Frontal cortex (tissue), 4 donors: ENCODE measurements around the gene PAK1. TPM values are rescaled to one million over a fixed set of nuclear protein-coding genes. Genes with fewer than 3 reads are reported as not detected.
"Not testable (repeated sequence)": the region's sequence is repeated elsewhere in the genome, so short reads cannot be mapped to it uniquely, and the experiment has no call there.

Source experiments
- DNase-seq, 2 donors: peaks; one replicate each; pipeline ENCODE4 v3.0.0; 2012; ENCODE audit warnings: low spot score in 2 of 2
- FAIRE-seq: peaks from 2 replicates; lab custom pipeline; 2012; peaks lifted over from hg19 to GRCh38; lab: Jason Lieb, UNC
- total RNA-seq: library from RNA; depleted of rRNA; stranded (reverse); fragments of >200 nt; gene quantifications from one replicate; pipeline ENCODE4 v1.2.3, GENCODE V29; 2014
- donor health status: control.
- donor health status: control.
- donor health status: control.

The PAK1 gene
- total RNA-seq, 1 donor from 2014 or later = 56.7 TPM

DNA sequence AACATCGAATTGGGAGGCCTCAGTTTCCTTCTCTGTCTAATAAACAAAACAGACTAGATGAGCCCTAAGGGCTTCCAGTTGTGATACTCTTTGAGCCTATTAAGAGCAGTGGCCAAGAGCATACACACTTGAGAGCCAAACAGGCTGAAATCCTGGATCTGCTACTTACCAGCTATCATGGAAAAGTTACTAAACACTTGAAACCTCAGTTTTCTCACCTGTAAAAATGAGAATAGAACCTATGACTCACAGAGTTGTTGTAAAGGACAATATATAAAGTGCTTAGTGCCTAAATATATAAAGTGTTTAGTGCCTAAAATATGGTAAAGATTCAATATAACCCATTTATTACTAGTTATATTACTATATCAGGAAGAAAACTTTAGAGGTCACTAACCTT is 148.7 kb downstream of the PAK1 start:
- no peak for DNase-seq
- no peak for FAIRE-seq

DNA sequence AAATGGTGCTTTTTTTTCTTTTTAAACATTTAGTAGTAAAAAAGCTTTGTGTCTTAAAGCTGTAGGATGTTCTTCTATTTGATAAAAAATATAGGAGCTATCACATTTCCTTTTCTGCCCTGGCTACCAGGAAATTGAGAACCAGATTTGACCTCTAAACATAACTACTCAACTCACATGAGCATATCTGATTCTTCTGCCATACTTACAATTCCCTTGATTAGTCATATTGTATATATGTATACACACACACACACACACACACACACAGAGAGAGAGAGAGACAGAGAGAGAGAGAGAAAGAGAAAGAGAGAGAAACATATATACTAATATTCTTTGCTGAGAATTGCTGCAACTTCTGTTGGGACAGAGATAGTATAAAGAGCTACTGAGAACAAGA is 149.4 kb downstream of the PAK1 start:
- FAIRE-seq (no peak), DNase-seq (no peak)

DNA sequence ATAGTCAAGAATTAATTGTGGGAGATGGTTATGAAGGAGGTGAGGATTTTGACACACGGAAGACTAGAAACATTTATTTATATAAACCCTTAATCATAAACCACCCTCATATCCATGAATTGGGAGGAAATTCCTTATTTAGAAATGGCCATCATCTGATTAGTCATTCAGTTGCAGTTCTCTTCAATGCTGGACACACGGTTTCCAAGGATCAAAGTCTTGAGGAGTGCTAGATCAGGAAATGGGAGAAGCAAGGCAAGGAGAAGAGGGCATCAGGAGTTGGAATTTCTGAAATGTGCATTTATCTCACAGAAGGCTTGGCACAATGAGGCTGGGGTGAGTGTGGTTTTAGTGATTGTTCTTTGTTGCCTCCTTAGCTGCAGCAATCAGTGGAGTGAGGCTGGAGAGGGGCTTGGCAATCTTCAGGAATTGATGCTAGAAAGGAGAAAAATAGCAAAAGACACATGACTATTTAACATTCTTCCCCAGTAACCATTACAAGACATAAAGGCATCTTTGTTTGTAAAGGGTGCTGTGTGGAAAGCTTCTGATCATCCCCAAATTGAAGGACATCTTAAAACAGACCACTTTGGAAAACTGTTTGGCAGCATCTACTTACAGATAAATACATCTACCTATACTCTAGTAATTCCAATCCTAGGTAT is 150.8 kb downstream of the PAK1 start:
- DNase-seq (no peak), FAIRE-seq (no peak)

DNA sequence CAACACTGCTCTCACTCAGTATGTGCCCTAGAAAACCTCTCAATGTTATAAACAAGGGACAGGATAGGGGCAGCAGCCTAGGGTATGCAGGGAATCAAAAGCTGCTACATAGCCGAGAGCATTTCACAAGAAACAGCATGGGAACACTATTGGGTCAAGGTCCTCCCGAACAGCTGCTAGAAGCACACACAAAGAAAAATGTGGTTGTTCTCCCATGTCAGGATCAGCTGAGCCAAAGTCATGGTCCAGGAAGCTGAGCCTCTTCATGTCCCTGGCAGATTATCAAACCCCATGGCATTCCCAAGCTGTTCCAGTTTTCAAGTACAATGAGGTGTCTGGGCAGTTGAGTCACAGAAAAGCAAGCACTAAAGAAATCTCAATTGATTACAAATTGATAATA is 151.4 kb downstream of the PAK1 start:
- DNase-seq = no peak
- FAIRE-seq = no peak

DNA sequence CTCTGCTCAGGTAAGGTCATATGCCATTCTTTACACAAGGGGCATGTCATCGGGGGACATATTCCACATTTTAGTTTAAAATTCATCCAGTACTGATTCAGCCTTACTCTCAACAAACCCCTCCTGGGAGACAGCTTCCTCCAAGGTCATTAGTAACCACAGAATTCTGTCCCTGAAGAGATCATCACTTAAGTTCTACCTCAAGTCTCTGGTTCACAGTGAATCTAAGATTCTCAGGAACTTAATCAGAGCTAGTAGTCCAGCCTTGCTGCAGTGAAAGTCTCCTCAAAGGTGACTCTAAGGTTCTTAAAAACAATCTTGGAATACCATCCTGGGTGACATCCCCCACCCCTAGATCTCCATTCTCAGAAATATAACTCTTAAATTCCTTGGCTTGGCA is 153.5 kb downstream of the PAK1 start:
- DNase-seq (no peak), FAIRE-seq (no peak)

DNA sequence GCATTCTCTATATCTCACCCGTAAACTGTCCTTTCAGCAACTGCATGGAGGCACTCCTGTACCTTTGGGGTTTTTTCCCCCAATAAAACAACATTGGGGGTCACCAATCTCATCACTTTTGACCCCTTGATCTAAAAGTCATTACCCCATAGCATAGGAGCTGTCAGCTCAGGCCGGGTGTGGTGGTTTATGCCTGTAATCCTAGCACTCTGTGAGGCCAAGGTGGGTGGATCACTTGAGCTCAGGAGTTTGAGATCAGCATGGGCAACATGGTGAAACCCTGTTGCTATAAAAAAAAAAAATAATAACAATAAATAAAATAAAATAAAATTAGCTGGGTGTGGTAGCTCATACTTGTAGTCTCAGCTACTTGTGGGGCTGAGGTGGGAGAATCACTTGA is 155.3 kb downstream of the PAK1 start:
- DNase-seq (no peak), FAIRE-seq (no peak)

DNA sequence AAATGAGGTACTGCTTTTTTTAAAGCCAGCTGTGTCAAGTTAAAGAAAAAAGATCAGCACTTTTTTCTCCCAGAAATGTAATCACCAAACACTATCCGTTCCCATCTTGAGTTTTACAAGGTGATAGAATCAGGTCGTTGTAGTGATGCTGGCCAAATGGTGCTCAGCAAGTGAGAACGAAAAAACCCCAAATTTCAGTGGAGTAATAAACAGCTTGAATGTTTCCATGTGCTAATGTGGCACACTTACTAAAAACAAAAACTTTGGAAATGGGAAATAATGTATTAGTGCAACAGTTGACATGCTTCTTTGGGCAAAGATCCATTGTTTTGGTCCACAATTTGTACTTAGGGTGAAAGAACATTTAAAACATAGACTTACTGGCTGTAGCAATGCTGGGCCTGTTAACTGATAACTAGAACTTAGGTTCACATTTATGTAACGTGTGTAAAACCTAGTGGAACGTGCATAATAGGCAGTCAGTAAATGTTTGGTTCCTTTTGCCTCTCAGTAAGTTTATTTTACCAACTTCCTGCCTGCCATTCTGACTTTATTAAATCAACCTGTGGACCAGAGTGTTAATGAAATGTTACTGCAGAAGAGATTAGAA is 157.1 kb downstream of the PAK1 start:
- DNase-seq = no peak
- FAIRE-seq = no peak

DNA sequence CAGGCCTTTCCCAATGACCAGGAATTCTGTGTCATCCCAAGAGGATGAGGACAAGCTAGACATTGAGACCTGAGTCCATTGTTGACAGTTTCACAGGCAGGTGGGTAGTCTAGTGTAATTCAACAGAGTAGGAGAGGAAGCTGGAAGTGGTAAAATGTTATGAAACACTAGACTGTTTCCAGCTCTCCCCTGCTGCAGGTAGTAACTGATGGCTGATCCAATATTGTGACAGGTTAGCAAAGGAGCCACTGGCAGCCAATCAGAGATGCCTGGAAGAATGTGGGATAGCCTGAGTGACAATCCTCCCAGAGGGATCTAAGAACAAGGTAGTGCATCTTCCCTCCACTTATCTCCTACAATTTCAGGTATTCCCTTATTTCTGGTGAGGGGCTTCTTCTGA is 161.8 kb downstream of the PAK1 start:
- DNase-seq = no peak
- FAIRE-seq = no peak

DNA sequence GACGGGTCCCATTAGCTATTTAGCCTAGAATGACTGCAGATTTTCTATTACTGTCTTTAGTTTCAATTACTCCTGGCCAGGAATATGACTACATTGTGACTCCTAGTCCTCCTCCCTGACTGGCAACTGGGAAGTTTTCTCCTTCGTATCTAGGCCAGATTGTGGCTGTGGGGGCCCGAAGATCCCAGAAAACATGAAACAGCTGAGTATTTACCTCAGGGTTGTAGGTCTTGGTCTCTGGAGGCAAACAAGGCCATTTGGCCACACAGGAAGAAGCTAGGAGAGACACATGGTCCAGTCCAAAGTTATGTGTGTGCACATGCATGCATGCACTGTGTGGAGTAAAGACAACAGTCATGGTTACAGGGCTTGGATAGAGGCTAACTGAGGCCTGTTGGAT is 162.2 kb downstream of the PAK1 start:
- DNase-seq (no peak), FAIRE-seq (no peak)

DNA sequence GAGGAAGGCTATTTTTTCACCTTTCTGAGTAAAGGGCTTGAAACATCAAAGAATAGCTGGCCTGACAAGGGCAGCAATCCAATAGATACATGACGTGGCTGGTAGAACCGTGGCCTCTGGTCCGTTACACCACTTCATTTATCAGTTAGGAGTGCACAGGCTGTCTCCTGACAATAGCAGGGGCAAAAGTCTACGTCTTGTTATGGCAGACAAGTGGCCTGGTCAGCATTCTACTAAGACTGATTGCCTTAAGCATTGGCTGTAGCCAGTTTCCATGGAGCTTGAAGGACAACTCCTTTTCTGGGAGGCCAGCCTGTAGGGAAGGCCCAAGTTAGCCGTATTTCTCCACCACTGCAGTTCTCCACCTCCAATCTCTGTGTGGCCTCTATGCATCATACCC is 163.2 kb downstream of the PAK1 start:
- DNase-seq = no peak
- no peak for FAIRE-seq

DNA sequence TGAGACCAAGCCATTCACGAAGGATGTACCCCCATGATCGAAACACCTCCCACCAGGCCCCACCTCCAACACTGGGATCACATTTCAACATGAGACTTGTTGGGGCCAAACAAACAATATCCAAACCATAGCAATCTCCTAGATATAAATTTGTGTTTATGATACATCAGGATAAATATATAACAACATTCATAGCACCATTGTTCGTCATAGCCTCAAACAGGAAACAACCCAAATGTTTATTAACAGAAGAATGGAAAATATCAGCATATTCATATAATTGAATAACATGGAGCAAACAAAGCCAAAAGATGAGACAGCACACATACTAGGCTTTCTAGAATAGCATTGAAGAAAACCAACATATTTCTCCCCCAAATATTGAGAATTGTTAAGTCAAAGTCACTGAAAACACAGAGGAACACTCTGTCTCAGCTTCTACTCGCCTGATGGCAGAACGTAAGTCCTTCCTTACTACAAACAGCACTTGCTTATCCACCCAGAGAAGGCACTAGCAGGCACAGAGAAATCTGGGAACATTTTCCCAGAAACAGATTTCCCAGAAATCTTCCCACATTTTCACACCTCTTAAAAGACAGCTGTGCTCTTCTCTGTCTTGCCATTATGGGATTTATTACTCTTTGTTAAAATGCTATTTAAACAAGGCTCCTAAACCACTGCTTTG is 164.4 kb downstream of the PAK1 start:
- FAIRE-seq = no peak
- no peak for DNase-seq

DNA sequence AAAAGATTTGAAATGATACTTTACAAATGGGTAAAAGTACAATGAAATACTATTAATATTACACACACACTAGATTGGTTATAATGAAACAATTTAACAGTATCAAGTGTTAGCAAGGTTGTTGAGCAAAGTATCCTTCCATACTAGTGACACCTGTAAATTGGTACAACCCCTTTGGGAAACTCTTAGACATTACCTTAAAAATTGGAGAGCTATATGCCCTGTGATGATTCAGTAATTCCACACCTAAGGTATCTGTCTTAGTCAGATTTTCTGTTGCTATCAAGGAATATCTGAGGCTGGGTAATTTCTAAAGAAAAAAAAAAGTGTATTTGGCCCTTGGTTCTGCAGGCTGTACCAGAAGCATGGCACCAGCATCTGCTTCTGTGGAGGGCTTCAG is 165.1 kb downstream of the PAK1 start:
- FAIRE-seq (no peak), DNase-seq (no peak)

DNA sequence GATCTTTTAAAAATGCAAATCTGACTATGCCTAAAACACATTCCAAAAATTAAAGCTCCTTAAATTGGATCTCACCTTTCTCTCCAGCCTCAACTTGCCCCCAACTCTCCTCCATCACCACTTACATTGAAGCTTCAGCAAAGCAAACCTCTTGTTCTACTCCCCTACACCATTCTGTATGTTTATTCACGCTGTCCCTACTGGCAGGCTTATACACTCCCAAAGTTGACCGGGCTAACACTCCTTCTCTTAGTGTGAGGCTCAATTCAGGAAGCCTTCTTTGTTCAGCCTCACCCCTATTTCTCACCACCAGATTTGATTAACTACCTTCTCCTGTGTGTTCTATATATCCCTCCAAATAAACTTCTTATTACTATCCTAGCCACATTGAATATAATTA is 170.6 kb downstream of the PAK1 start:
- no peak for DNase-seq
- FAIRE-seq = no peak

DNA sequence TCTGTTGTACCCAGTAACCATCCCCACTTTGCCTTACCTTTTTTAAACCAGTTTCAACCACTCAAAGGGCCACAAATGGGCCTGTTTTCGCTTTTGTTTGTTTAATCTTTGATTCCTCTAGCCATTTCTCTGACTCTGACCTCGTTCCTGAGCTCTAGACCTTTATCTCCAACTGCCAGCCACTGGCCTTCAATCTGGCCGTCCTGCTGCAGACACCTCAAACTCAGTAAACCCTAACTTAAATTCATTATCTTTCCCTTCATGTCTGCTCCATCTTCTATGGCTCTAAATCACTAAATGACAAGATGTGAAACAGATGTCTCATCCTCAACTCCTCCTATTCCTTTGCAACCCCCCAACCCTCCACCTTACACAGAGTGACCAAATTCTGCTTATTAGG is 171.1 kb downstream of the PAK1 start:
- DNase-seq (no peak), FAIRE-seq (no peak)

DNA sequence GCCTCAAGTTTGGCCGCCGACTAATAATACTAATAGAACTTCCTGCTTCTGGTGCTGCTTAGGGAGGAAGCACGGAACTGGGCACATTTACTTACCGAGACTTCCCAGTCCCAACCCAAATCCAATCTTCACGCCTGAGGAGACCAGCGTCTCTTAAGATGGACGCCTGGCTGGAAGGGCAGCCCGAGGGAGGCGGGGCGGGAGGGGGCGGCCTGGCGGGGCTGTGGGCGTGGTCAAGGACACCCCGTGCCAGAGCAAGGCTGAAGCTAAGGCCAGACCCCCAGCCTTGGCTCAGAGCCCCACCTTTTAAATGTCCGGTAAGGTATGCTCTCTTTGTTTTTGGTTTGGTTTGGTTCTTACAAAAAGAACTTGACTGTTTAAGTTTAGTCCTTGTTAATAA is 172.4 kb downstream of the PAK1 start, which contains the start of gene GDPD4:
Gene GDPD4, minus strand, starts transcription at position 177 of the 400 bp plus-strand sequence. CDS start 16,549 bp downstream, outside the sequence.
- DNase-seq (no peak), FAIRE-seq (no peak)

DNA sequence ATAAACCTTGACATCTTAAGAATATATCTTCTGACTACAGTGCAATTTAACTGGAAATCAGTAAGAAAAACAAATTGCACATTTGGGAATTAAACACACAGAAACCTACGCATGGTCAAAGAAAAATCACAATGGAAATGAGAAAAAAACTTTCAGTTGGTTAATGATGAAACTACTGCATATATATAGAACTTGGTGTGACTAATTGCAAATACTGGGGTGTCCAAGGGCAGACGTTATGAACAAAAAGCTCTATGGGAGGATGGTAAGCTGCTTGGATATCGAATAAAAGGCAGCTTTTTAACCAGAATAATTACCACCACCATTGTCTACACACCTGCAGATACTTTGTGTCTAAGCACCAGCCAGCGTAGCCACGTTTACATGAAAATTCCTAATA is 173.2 kb downstream of the PAK1 start:
- no peak for FAIRE-seq
- no peak for DNase-seq

DNA sequence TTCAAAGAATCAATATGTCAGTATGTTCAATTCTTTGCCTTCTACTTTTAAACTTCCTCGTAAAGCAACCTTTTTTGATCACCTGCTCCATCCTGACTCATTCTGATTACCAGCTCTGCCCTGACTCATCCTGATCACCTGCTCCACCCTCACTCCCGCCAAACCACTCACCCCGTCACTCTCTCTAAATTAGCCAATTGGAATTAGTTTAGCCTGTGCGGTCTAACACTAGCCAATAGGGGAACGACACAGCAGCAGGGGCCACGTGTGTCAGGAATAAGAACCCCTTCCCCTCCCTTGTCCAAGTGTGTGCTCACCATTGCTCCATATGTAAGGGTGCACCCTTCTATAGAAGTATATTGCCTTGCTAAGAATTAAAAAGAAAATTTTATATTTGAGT is 173.9 kb downstream of the PAK1 start:
- FAIRE-seq = not testable (repeated sequence)

DNA sequence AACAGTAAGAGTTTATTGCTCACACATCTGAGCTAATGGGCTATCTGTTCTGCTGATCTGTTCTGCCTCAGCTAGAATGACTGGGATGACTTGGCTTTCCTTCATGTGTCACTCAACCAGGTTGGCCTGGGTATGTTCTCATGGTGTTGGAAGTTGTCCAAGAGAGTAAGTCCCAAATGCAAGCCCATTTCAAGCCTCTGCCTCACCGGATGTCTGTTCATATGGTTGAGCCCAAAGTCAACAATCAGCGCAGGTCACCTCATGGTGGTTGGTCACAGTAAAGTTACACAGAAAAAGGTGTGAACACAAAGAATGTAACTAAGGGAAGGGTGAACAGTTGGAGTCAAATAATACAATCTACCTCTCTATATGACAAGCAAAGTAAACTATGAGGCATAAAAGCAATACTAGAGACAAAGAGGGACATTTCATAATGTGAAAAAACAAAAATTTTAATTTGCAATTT is 174.3 kb downstream of the PAK1 start:
- FAIRE-seq (no peak), DNase-seq (no peak)

More for the DNA sequence above, 173.9 kb downstream of the PAK1 start:
- not testable (repeated sequence) for DNase-seq

DNA sequence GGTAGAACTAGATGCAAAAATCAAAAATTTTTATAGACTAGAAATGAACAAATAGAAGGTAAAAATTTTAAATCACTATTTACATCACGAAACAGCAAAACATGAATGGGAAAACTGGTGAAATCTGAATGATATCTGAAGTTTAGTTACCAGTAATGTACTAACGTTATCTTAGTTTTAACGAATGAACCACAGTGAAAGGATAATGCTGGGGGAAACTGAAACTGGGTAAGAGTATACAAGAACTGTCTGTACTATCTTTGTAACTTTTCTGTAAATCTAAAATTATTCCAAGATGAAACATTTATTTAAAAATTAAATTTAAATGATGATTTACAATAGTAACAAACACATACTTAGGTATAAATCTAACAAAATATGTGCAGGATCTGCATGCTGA is 179.9 kb downstream of the PAK1 start:
- DNase-seq (no peak), FAIRE-seq (no peak)

DNA sequence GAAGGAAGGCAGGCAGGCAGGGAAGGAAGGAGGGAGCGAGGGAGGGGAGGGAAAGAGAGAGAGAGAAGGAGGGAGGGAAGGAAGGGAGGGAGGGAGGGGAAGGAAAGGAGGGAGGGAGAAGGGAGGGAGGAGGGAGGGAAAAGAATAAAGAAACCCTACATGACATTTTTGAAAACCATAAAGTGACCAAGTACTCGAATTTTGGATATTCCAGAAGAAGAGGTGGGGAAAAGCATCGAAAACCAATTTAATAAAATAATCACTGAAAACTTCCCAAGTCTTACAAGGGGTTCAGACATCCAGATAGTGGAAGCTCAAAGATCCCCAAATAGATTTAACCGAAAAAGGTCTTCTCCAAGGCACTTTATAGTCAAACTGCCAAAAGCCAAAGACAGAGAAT is 184.2 kb downstream of the PAK1 start:
- DNase-seq = no peak
- no peak for FAIRE-seq

DNA sequence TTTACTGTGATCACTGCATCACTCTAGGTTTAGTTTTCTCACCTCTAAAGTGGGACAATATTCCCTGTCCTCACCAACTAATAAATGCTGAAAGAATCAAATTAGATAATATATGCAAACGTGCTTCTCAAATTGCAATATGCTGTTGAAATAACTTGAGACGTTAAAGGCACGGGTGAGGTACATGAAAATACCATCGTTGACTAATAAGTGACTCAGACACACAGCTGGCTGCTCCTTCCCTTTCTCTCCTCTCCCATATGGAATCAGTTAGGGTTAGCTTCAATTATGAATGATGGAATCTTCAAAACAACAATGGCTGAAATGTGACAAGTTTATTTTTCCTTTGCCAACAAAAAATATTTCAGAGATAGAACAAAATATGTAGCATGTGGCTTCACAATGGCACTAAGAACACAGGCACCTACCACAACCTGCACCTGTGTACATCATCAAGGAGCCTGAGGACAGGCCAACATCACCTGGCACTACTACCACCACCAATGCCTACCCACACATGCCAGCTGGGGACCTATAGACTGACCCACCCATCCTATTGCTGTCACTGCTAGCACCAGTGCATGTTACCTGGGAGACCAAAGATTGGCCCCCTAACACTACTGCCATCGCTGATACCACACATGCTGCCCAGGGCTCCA is 186.2 kb downstream of the PAK1 start:
- no peak for FAIRE-seq

More for the DNA sequence above, 186.2 kb downstream of the PAK1 start:
- no peak for DNase-seq
